Small intestine (tissue), 7 donors: Measurements from ENCODE around the gene KIRREL3. TPM values are rescaled to one million over a fixed set of nuclear protein-coding genes. Genes with fewer than 3 reads are reported as not detected.

Experiments
- DNase-seq, 2 donors: peaks; one replicate each; pipeline versions ENCODE4 v3.0.0 to v3.0.0-alpha.2; 2013
- FAIRE-seq: peaks from 2 replicates; lab custom pipeline; 2012; peaks lifted over from hg19 to GRCh38; lab: Jason Lieb, UNC
- H3K27ac ChIP-seq, 3 donors: one replicate each; pipeline ENCODE4 v1.5.1; 2013; ENCODE audit warnings: low read length in 2 of 3, mild to moderate bottlenecking in 2 of 3, control low read depth in 1 of 3, inconsistent platforms in 1 of 3, low read depth in 1 of 3, moderate library complexity in 1 of 3
- H3K27me3 ChIP-seq, 3 donors: one replicate each; pipeline ENCODE4 v1.6.1; 2013; ENCODE audit warnings: low read length in 3 of 3, inconsistent platforms in 1 of 3; ENCODE audit not compliant: control insufficient read depth in 3 of 3, insufficient read depth in 3 of 3
- H3K36me3 ChIP-seq, 3 donors: one replicate each; pipeline ENCODE4 v1.6.1; 2013; ENCODE audit warnings: low read length in 3 of 3, inconsistent platforms in 1 of 3, low read depth in 1 of 3, mild to moderate bottlenecking in 1 of 3, moderate library complexity in 1 of 3; ENCODE audit not compliant: control insufficient read depth in 3 of 3, insufficient read depth in 2 of 3
- H3K4me1 ChIP-seq, 3 donors: one replicate each; pipeline ENCODE4 v1.6.1; 2013; ENCODE audit warnings: low read length in 2 of 3, inconsistent platforms in 1 of 3, low read depth in 1 of 3, mild to moderate bottlenecking in 1 of 3, moderate library complexity in 1 of 3; ENCODE audit not compliant: control insufficient read depth in 3 of 3, insufficient read depth in 2 of 3
- H3K4me3 ChIP-seq, 3 donors: one replicate each; pipeline ENCODE4 v1.5.1; 2013; ENCODE audit warnings: low read length in 3 of 3, control low read depth in 1 of 3, inconsistent platforms in 1 of 3, low read depth in 1 of 3, mild to moderate bottlenecking in 1 of 3, moderate library complexity in 1 of 3
- H3K9me3 ChIP-seq, 2 donors: one replicate each; pipeline ENCODE4 v1.6.1; 2013; ENCODE audit warnings: low read depth in 1 of 2, low read length in 1 of 2; ENCODE audit not compliant: control insufficient read depth in 2 of 2, insufficient read depth in 1 of 2
- WGBS, 3 donors: extraction: QIAGEN DNeasy Blood & Tissue Kit; methylation state at CpG; one replicate each; pipeline ENCODE4 v1.1.7; 2013; 5-methylcytosine and 5-hydroxymethylcytosine counted together
- polyA plus RNA-seq, 4 donors: library from polyadenylated mRNA; stranded (reverse) in 3 of 4; unstranded in 1 of 4; fragments of 200-250 nt in 3 of 4; fragments of 120-200 nt in 1 of 4; gene quantifications; one replicate each; pipeline versions ENCODE4 v1.2.1 to v1.2.3, GENCODE V29; 2013
- donor health status: healthy with polysubstance abuse.
- donor health status: control.
- donor health status: control.
- donor health status: Bipolar disorder and iron deficiency.
- donor health status: healthy.

The KIRREL3 gene
- polyA plus RNA-seq, 4 donors, result 0.18 to 0.61 TPM; not detected in 2

DNA sequence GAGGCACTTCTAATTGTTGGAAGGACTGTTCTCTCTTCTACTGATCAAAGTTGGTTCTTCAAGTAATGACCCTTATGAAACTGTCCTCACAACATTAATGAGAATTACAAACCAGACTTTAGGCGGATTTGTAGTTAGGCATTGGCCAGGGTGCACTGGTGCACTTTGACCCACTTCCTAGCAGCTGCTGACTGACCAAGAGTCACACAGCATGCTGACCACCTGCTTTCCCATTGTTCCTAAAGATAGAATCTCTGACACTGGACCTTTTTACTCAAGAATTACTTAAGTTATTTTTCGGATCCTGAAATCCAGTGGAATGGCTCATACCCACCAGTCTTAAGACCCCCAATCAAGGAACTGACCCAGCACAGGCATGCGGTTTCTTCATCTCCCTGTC lies 381.1 kb downstream of the KIRREL3 start:
- no peak overlapping the region for H3K27ac ChIP-seq
- 77 to 92% (median 80%) methylated on average over 3 of the region's 3 CpGs for WGBS, 3 donors
- no peaks in the 10 kb centered on the region for H3K4me1 ChIP-seq
- DNase-seq, result no peak
- no peaks in the 10 kb centered on the region for H3K9me3 ChIP-seq
- no peaks in the 10 kb centered on the region for H3K27me3 ChIP-seq
- no peak for FAIRE-seq
- no peak overlapping the region for H3K4me3 ChIP-seq
- H3K36me3 ChIP-seq, result no peaks in the 10 kb centered on the region

DNA sequence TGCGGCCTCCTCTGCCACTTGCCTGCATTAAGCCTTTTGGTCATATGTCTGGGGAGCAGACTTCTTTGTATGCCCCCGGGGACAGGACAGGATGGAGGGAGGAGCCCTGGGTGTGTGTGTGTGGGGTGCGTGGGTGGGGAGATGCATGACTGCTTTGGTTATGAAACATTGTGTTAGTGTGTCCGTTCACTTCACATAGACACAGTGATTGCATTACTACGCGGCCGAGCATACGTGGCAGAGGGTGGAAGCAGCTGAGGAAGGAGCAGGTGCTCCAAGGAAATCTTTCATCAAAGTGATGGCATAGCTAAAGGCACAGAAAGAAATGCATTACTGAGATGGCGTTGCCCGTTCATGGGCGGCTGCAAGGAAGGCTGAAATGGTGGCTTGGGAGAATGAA lies 384.7 kb downstream of the KIRREL3 start:
- WGBS, 3 donors, result 83 to 89% (median 86%) methylated on average over 11 of the region's 11 CpGs
- H3K4me3 ChIP-seq, result no peak overlapping the region
- no peaks in the 10 kb centered on the region for H3K4me1 ChIP-seq
- H3K27me3 ChIP-seq, result no peaks in the 10 kb centered on the region
- DNase-seq, result no peak
- no peaks in the 10 kb centered on the region for H3K9me3 ChIP-seq
- no peak overlapping the region for H3K27ac ChIP-seq
- H3K36me3 ChIP-seq, result no peaks in the 10 kb centered on the region
- FAIRE-seq, result no peak

DNA sequence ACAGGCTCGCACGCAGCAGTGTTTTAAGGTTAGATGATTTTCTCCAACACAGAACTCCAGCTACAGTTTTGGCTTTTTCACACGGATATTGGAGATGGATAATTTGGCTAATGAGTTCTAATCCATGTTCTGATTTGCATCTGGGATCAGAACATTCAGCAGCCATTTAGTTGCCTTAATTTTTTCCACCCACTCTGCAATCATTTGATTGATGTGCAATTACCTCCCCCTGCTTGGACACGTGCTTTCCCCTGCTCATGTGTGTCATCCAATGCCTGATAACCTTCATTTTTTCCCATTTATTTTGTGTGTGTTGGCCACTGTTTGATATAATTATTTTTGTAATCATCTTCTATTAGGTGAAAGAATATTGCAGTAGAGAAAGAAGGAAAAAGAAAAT lies 387.3 kb downstream of the KIRREL3 start:
- H3K27ac ChIP-seq, result no peak overlapping the region
- WGBS, 3 donors, result 67 to 77% (median 67%) methylated on average over 4 of the region's 4 CpGs
- H3K9me3 ChIP-seq, result no peaks in the 10 kb centered on the region
- H3K4me3 ChIP-seq, result no peak overlapping the region
- H3K4me1 ChIP-seq, result no peaks in the 10 kb centered on the region
- peaks cover 0 to 3% (median 0%) of the 10 kb centered on the region in 3 donors for H3K27me3 ChIP-seq
- H3K36me3 ChIP-seq, result no peaks in the 10 kb centered on the region
- DNase-seq, result no peak
- FAIRE-seq, result no peak

DNA sequence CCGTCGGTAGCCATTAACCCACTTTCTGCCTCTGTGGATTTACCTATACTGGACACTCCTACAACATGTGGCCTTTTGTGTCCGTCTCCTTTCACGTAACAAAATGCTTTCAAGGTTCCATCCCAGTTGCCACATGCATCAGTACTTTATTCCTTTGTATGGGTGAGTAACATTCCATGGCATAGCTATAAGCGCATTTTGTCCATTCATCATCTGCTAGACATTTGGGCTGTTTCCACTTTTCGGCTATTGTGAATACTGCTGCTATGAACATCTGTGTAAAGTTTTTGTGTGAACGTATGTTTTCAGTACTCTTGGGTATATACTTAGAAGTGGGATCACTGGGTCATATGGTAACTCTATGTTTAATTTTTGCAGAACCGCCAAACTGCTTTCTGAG lies 387.9 kb downstream of the KIRREL3 start:
- H3K36me3 ChIP-seq, result no peaks in the 10 kb centered on the region
- FAIRE-seq (no peak), DNase-seq (no peak)
- 79 to 87% (median 85%) methylated on average over 8 of the region's 8 CpGs for WGBS, 3 donors
- H3K27me3 ChIP-seq, result peaks cover 0 to 3% (median 0%) of the 10 kb centered on the region in 3 donors
- no peak overlapping the region for H3K4me3 ChIP-seq
- no peak overlapping the region for H3K27ac ChIP-seq
- no peaks in the 10 kb centered on the region for H3K9me3 ChIP-seq
- no peaks in the 10 kb centered on the region for H3K4me1 ChIP-seq

DNA sequence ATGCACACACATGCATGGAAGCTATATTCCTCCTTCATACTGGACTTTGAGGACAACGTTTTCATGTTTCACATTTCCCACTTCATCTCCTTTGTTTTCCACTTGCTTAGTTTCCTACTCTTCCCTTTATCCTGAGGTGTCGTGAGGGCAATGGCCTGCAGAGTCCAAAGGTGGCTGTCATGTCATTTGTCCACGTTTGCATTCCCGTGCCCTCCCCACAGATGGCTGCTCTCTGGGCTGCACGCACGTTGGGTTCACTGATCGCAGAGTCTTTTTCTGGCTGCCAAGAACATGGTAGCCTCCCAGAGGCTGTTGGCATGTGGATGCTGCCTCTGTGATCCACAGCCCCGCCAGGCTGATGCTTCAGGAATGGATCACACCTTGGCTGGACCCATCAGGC lies 389.1 kb downstream of the KIRREL3 start:
- Histone ChIP-seq H3K4me3 (no peak overlapping the region), H3K27ac (no peak overlapping the region), H3K9me3 (no peaks in the 10 kb centered on the region), H3K27me3 (peaks cover 0 to 3% (median 0%) of the 10 kb centered on the region in 3 donors), H3K4me1 (no peaks in the 10 kb centered on the region), H3K36me3 (no peaks in the 10 kb centered on the region)
- FAIRE-seq (no peak), DNase-seq (no peak)
- WGBS, 3 donors, result 50 to 72% (median 60%) methylated on average over 8 of the region's 8 CpGs

DNA sequence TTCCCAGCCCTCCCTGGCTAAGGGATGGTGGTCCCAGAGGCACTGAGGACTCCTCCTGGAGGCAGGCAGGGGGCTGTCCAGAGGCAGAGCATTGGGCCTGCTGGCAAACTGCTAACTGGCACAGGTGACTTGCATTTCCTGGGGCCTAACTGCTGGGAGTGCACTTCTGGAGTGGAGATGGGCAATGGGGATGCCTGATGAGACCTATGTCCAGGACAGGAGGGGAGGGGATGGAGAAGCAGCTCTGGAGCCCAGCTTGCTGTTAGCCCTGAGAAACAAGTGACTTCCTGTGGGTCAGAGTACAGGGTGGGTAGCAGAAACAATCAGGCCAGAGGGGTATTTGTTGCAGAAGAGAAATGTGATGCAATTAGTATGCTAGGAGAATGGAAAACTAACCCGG lies 391.9 kb downstream of the KIRREL3 start:
- Histone ChIP-seq H3K4me1 (no peaks in the 10 kb centered on the region), H3K27me3 (peaks cover 0 to 5% (median 0%) of the 10 kb centered on the region in 3 donors), H3K36me3 (no peaks in the 10 kb centered on the region), H3K4me3 (no peak overlapping the region), H3K9me3 (no peaks in the 10 kb centered on the region), H3K27ac (no peak overlapping the region)
- 44 to 71% (median 50%) methylated on average over 1 of the region's 1 CpG for WGBS, 3 donors
- FAIRE-seq (no peak), DNase-seq (no peak)

DNA sequence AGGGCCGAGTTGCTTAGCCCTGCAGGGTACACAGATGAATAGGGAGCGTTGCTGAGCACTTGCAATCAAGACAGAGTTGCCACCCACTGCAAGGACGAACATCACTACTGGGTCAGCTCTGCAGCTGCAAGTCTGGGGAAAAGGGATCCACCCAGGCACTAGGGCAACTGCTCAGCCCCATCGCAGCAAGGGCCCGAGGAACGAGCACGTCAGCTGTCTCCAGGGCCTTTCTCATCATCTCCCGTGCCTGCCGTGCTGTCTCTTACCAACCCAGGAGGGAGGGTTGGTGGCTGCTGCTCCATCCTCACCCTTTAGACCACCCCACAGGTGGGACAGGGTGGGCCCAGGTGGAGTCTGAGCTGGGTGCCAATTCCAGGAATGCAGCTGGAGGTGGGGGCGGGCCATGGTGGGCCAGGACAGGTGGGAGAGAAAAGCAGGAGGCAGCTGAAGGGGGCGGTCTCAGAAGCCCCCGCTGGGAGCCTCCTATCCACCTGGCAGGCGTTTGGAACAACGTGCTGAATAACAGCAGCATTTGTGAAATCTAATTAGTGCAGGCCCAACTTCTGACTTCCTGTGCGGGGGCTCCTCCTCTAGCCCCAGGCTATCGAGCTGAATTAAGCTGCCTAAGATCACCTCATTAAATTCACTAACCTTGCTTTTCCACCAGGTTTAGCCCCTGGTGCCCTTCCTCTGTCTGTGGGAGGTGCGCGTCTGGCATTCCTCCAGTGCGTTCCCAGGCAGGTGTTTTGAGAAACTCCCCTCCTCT lies 392.6 kb downstream of the KIRREL3 start:
- no peak for FAIRE-seq
- no peaks in the 10 kb centered on the region for H3K36me3 ChIP-seq
- no peak overlapping the region for H3K4me3 ChIP-seq

DNA sequence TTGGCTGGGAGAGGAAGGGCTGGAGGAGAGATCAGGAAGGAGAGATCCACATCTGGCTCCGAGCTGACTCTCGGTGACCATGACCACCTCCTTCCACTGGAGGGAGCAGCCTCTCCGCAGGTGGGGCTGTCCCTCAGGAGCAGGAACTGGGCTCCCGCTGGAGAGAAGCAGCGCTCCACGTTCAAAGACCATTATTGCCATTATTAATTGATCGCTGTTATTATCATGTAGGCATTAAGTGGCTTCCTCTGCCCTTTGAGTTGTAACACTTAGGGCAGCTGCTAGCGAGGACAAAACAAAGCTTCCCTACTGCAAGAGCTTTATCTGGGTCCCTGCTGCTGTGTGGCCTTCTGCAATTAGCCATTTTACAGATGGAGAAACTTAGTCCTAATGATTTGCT lies 393.2 kb downstream of the KIRREL3 start:
- Histone ChIP-seq H3K9me3 (no peaks in the 10 kb centered on the region), H3K36me3 (no peaks in the 10 kb centered on the region), H3K27ac (no peak overlapping the region), H3K27me3 (peaks cover 0 to 5% (median 3%) of the 10 kb centered on the region in 3 donors), H3K4me3 (no peak overlapping the region), H3K4me1 (no peaks in the 10 kb centered on the region)
- FAIRE-seq, result no peak
- 3 to 7% (median 7%) methylated on average over 8 of the region's 8 CpGs for WGBS, 3 donors
- peak; percentile 42 to 63 for DNase-seq

More for the DNA sequence above, 392.6 kb downstream of the KIRREL3 start:
- H3K9me3 ChIP-seq, result no peaks in the 10 kb centered on the region
- peaks cover 0 to 5% (median 0%) of the 10 kb centered on the region in 3 donors for H3K27me3 ChIP-seq
- WGBS, 3 donors, result 49 to 59% (median 52%) methylated on average over 19 of the region's 19 CpGs
- no peak for DNase-seq
- no peaks in the 10 kb centered on the region for H3K4me1 ChIP-seq
- H3K27ac ChIP-seq, result no peak overlapping the region
